HG03565 (cell line): ENCODE data around the gene FOXK2.
A peak's percentile ranks its signal among the peaks of the same experiment; 100 is the strongest.

ENCODE experiments used
- ATAC-seq: cut with Tn5 transposase; IDR thresholded peaks from one replicate; pipeline ENCODE4 v1.9.1; 2021; ENCODE audit warnings: mild to moderate bottlenecking, moderate library complexity; ENCODE audit not compliant: unreplicated experiment

Gene FOXK2

DNA sequence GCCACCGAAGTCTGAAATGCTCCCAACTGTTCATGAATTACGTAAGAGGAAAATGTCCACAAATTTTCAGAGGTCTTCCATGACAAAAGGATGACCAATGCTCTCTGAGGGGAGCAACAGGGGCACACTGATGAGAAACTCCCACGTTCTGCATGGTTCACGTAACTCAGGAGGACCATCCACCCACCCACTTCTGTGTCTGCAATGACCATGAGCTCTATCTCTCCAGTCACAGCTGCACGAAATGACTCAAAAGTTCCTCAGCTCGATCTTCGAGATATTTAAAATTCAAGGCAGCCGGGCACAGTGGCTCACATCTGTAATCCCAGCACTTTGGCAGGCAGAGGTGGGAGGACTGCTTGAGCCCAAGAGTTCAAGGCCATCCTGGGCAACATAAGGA lies 112.9 kb downstream of the FOXK2 start:
- ATAC-seq: no peak

- ATAC-seq: no peak
Observed at GRCh38 chr17:82633343-82633742, 113.8 kb downstream of the FOXK2 start.

GRCh38 chr17:82636626-82637598 lies 117.4 kb downstream of the FOXK2 start:
- no peak for ATAC-seq

- ATAC-seq: no peak
Observed at GRCh38 chr17:82638183-82638773, 118.7 kb downstream of the FOXK2 start.

- ATAC-seq: no peak
Observed at GRCh38 chr17:82639628-82640027, 120.1 kb downstream of the FOXK2 start.

DNA sequence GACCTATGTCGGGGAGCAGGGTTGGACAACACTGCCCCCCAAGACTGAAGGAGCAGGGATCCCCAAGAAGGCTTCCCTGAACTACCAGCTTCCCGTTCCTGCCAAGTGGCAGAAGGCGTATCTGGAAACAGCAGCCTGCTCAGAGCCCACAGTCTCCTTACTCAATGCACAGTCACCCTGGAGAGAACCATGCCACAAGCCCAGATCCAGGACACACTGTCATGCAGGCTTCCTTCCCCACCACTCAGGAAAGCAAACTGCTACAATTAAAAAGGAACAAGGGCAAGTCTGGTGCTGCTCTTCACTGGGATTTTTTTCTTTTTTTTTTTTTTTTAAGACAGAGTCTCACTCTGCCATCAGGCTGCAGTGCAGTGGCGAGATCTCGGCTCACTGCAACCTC lies 120.5 kb downstream of the FOXK2 start:
- ATAC-seq: no peak

- ATAC-seq: no peak
Observed at GRCh38 chr17:82642022-82642421, 122.5 kb downstream of the FOXK2 start.

GRCh38 chr17:82644148-82644547 lies 124.6 kb downstream of the FOXK2 start:
- ATAC-seq: no peak

DNA sequence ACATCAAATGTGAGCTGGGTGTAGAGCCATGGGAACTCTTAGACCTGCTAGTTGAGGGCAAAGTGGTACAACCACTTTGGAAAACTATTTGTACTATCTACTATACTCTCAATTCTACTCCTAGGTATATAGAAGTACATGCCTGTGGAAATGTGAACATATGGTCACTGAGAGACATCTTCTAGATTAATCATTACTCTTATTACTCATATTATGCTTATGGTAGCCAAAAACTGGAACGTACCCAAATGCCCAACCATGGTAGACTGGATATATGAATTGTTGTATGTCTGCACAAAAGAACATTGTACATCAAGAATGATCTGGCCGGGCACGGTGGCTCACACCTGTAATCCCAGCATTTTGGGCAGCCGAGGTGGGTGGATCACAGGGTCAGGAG lies 126.0 kb downstream of the FOXK2 start:
- no peak for ATAC-seq

DNA sequence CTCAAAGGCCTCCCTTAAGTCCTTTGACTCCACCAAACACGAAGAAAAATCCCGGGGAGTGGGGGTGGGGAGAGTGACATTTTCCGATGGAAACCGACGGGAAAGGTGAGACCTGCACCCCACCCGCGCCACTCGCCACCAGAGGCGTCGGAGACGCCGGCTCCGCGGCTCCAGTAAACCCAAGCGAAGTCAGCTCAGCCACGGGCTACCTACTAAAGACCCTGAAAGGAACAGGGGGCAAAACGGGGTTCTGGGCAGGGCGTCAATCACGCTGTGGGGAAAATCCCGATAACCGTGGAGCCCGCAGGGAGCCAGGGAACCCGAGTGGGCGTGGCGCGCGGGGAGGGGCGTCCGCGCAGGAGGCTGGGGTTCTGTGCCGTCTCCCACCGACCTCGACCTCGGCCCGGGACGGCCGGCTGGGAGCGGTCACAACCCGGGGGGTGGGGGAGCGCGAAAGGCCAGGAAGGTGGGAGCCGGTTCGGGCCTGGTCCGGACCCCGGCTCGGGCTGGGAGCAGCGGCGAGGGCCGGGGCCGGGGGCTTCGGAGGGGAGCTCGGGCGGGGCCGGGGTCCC lies 128.1 kb downstream of the FOXK2 start:
- peak; percentile 23 for ATAC-seq

- peak; percentile 70 for ATAC-seq
Observed at GRCh38 chr17:82648165-82648668, 128.7 kb downstream of the FOXK2 start, which contains the start of gene WDR45B. WDR45B (minus strand) TSS chr17:82648444; CDS start chr17:82648340, 104 bp downstream.

DNA sequence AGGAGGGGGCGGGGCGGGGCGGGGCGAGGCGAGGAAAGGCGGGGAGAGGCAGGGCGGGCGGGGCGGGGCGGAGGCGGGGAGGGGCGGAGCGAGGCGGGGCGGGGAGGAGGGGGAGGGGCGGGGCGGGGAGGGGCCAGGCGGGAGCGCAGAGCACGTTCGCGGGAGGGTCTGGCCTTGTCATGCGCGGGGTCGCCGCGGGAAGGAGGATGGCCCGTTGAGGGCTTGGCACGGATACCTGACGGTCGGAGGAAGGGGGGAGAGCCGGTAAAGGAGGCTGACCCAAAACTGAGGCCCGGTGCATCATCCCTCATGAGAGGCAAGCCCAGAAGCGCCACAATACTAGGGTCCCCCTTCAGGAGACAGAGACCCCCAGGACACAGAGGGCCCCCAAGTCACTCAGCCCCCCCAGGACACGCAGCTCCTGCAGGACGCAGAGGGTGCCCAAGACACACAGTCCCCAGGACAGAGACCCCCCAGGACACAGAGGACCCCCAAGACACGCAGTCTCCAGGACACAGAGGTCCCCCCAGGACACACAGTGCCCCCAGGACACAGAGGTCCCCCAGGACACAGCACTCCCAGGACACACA lies 129.3 kb downstream of the FOXK2 start:
- ATAC-seq: no peak

DNA sequence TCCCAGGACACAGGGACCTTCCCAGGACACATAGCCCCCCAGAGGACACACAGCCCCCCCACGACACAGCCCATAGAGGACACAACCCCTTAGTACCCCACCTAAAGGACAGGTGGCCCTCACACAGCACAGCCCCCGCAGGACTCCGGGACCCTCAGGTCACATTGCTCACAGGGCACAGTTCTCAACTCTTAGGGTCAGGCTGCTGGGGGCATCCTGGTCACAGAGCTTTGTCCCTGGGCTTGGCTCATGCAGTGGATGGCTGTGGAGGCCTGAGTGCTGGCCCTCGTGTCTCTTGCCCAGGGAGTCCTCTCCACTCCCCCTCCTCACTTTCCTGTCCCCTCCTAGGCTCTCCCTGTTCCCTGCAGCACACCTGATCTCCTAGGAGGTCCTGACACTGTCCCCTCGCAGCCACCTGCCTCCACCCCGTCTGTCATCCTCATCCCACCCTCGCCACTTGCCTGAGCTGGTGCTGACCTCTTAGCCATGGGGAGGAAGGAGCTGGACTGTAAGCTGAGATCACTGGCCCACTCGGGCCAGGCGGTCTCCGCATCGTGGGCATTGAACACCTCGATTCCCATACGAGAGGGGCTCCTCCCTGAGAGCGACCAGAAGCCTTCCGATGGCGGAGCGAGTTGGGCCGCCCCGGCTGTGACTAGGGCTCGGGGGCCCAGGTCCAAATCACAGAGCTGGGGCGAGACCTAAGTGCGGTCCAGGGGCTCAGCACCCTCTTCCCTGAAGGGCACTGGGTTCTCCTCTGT lies 130.1 kb downstream of the FOXK2 start:
- no peak for ATAC-seq

DNA sequence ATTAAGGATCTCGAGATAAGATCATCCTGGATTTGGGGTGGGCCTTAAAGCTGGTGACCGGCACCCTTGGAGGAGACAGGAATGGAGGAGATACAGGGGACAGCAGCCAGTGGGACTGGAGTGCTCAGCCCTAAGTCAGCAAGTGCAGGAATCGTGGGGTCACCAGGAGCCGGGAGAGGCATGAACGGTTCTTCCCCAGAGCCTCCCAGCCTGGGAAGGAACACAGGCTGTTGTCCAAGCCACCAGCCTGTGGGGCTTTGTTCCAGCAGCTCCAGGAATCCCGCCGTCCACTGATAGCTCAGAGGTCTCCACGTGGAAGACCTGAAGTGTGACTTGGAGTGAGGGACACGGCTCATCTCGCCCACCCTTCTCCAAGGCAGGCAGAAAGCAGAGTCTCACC lies 131.2 kb downstream of the FOXK2 start:
- ATAC-seq: no peak

DNA sequence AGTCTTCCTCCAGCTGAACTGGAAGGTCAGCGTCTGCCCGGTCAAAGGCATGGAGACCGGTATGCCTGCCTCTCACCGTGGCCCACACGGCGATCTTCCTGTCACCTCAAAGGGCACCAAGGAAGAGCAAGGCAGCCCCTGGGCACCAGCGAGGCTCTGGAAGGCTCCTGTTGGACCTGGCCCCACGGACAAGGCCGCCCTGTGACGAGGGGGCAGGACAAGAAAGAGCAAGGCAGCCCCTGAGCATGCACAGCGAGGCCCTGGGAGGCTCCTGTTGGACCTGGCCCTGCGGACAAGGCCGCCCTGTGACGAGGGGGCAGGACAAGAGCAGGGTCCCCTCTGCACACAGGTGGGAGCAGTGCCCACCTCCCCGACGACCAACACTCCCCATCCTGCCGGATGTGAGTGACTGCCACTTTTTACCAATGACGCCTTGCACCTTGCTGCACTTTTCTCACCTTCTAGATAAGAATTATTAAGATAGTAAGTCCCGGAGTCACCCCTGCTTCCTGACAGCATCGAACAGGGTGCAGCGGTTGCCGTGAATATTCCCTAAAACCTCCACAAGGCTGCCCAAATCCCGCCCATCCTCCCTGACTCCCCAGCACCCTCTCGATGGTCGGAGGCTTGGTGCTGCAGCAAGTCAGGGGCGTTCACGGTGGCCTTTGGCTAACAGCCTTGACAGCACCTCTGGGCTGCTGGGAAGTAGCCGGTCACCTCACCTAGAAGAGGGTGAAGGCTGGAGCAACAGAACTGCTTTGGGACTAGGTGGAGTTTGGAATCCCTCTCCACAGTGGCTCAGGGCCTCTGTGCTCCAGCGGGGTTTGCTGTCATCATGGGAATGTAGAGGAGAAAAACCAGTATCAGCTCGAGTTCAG lies 134.4 kb downstream of the FOXK2 start:
- no peak for ATAC-seq
